ENCODE data around the gene UGGT1. TPM values are rescaled to one million over a fixed set of nuclear protein-coding genes. Genes with fewer than 3 reads are reported as not detected.

Gene UGGT1
- total RNA-seq, 2 experiments from 2014 or later, result 56.2 to 61.0 TPM

- Mint-ChIP-seq H3K36me3 (ENCODE audit: low read depth) (peaks cover 6% of the 10 kb centered on the region), H3K4me1 (peaks cover 15% of the 10 kb centered on the region), H3K9me3 (no peaks in the 10 kb centered on the region), H3K27me3 (no peaks in the 10 kb centered on the region), H3K4me3 (no peak overlapping the region), H3K27ac (no peak overlapping the region)
- CTCF ChIA-PET, result no interaction called here
- no peak for DNase-seq
- POLR2A ChIA-PET, result interaction anchor here (1.6 kb wide), 1 partner anchor 58 kb away, joined by 4 read pairs; the partner anchor contains the start of gene SAP130
These were observed 4.8 kb upstream of the UGGT1 start for GRCh38 chr2:128086244-128086643.

GRCh38 chr2:128090575-128090944 is 440 bp upstream of the UGGT1 start:
- POLR2A ChIA-PET, result interaction anchor here (0.7 to 3.7 kb wide), 24 partner anchors 9 to 679 kb away, joined by 3 to 84 read pairs (median 6); partner anchors contain the start of genes AMMECR1L, IWS1, SAP130 and SFT2D3
- Mint-ChIP-seq H3K9me3 (no peaks in the 10 kb centered on the region), H3K4me1 (peaks cover 50% of the 10 kb centered on the region), H3K27me3 (no peaks in the 10 kb centered on the region), H3K36me3 (ENCODE audit: low read depth) (peaks cover 23% of the 10 kb centered on the region), H3K4me3 (peak overlapping the region; percentile 79), H3K27ac (peak overlapping the region; percentile 79)
- no peak for DNase-seq
- CTCF ChIA-PET, result interaction anchor here (0.6 to 1.3 kb wide), 6 partner anchors 9 to 232 kb away, joined by 3 to 7 read pairs (median 5); partner anchors contain the start of genes POLR2D and SAP130

- Mint-ChIP-seq H3K27ac (peak overlapping the region; percentile 79), H3K4me3 (peak overlapping the region; percentile 79), H3K4me1 (peaks cover 60% of the 10 kb centered on the region), H3K27me3 (no peaks in the 10 kb centered on the region), H3K9me3 (no peaks in the 10 kb centered on the region), H3K36me3 (ENCODE audit: low read depth) (peaks cover 25% of the 10 kb centered on the region)
- CTCF ChIA-PET, result interaction anchor here (0.7 to 1.7 kb wide), 6 partner anchors 10 to 210 kb away, joined by 3 to 6 read pairs (median 3); partner anchors contain the start of gene SAP130
- peak; percentile 18 for DNase-seq
- POLR2A ChIA-PET, result interaction anchor here (0.8 to 3.7 kb wide), 22 partner anchors 10 to 1011 kb away, joined by 3 to 84 read pairs (median 6); partner anchors contain the start of genes AMMECR1L, SAP130, SFT2D3 and WDR33
These were observed 703 bp downstream of the UGGT1 start for GRCh38 chr2:128091726-128092080.

GRCh38 chr2:128092656-128093055 is 1.7 kb downstream of the UGGT1 start:
- ChIA-PET POLR2A (interaction anchor here (1.8 to 3.7 kb wide), 5 partner anchors 9 to 391 kb away, joined by 4 to 84 read pairs (median 30); partner anchors contain the start of genes SAP130 and SFT2D3), CTCF (interaction anchor here (0.9 to 1.7 kb wide), 5 partner anchors 9 to 86 kb away, joined by 3 to 6 read pairs (median 3); partner anchors contain the start of gene SAP130)
- peak overlapping the region; percentile 58 for H3K4me3 Mint-ChIP-seq
- DNase-seq, result no peak
- H3K9me3 Mint-ChIP-seq, result no peaks in the 10 kb centered on the region
- peak overlapping the region; percentile 55 for H3K27ac Mint-ChIP-seq
- peaks cover 32% of the 10 kb centered on the region for H3K36me3 Mint-ChIP-seq (ENCODE audit: low read depth)
- H3K27me3 Mint-ChIP-seq, result no peaks in the 10 kb centered on the region
- H3K4me1 Mint-ChIP-seq, result peaks cover 65% of the 10 kb centered on the region

- peaks cover 43% of the 10 kb centered on the region for H3K36me3 Mint-ChIP-seq (ENCODE audit: low read depth)
- no peak overlapping the region for H3K27ac Mint-ChIP-seq
- peaks cover 65% of the 10 kb centered on the region for H3K4me1 Mint-ChIP-seq
- ChIA-PET POLR2A (interaction anchor here (3.7 kb wide), 1 partner anchor 8 kb away, joined by 55 read pairs; no protein-coding TSS in a partner anchor), CTCF (no interaction called here)
- no peak for DNase-seq
- no peak overlapping the region for H3K4me3 Mint-ChIP-seq
- no peaks in the 10 kb centered on the region for H3K9me3 Mint-ChIP-seq
- H3K27me3 Mint-ChIP-seq, result no peaks in the 10 kb centered on the region
These were observed 2.8 kb downstream of the UGGT1 start for GRCh38 chr2:128093762-128094161.

- Mint-ChIP-seq H3K27ac (peak overlapping the region; percentile 21), H3K36me3 (ENCODE audit: low read depth) (peaks cover 51% of the 10 kb centered on the region), H3K4me3 (no peak overlapping the region), H3K9me3 (no peaks in the 10 kb centered on the region), H3K4me1 (peaks cover 54% of the 10 kb centered on the region), H3K27me3 (no peaks in the 10 kb centered on the region)
- no peak for DNase-seq
- ChIA-PET CTCF (no interaction called here), POLR2A (no interaction called here)
These were observed 4.2 kb downstream of the UGGT1 start for GRCh38 chr2:128095201-128095600.

GRCh38 chr2:128103407-128103806 is 12.4 kb downstream of the UGGT1 start:
- H3K9me3 Mint-ChIP-seq, result no peaks in the 10 kb centered on the region
- H3K4me3 Mint-ChIP-seq, result no peak overlapping the region
- ChIA-PET CTCF (no interaction called here), POLR2A (interaction anchor here (1.2 to 6.2 kb wide), 2 partner anchors 11 to 75 kb away, joined by 4 to 55 read pairs; partner anchors contain the start of genes SAP130 and UGGT1)
- H3K27me3 Mint-ChIP-seq, result no peaks in the 10 kb centered on the region
- peaks cover 13% of the 10 kb centered on the region for H3K4me1 Mint-ChIP-seq
- DNase-seq, result no peak
- peaks cover 47% of the 10 kb centered on the region for H3K36me3 Mint-ChIP-seq (ENCODE audit: low read depth)
- no peak overlapping the region for H3K27ac Mint-ChIP-seq

GRCh38 chr2:128105072-128105471 is 14.1 kb downstream of the UGGT1 start:
- ChIA-PET CTCF (no interaction called here), POLR2A (interaction anchor here (1.0 to 6.2 kb wide), 2 partner anchors 13 to 14 kb away, joined by 3 to 55 read pairs; partner anchors contain the start of gene UGGT1)
- Mint-ChIP-seq H3K4me3 (no peak overlapping the region), H3K4me1 (peaks cover 13% of the 10 kb centered on the region), H3K27ac (no peak overlapping the region), H3K9me3 (no peaks in the 10 kb centered on the region), H3K27me3 (no peaks in the 10 kb centered on the region), H3K36me3 (ENCODE audit: low read depth) (peaks cover 47% of the 10 kb centered on the region)
- no peak for DNase-seq

- no peak overlapping the region for H3K27ac Mint-ChIP-seq
- peaks cover 6% of the 10 kb centered on the region for H3K4me1 Mint-ChIP-seq
- CTCF ChIA-PET, result no interaction called here
- H3K9me3 Mint-ChIP-seq, result no peaks in the 10 kb centered on the region
- H3K27me3 Mint-ChIP-seq, result no peaks in the 10 kb centered on the region
- POLR2A ChIA-PET, result interaction anchor here (2.0 kb wide), 1 partner anchor 17 kb away, joined by 11 read pairs; the partner anchor contains the start of gene UGGT1
- H3K4me3 Mint-ChIP-seq, result no peak overlapping the region
- peaks cover 38% of the 10 kb centered on the region for H3K36me3 Mint-ChIP-seq (ENCODE audit: low read depth)
- no peak for DNase-seq
These were observed 17.2 kb downstream of the UGGT1 start for GRCh38 chr2:128108166-128108565.

- CTCF ChIA-PET, result no interaction called here
- POLR2A ChIA-PET, result interaction anchor here (1.1 to 1.3 kb wide), 2 partner anchors 8 to 18 kb away, joined by 3 to 7 read pairs; partner anchors contain the start of gene UGGT1
- Mint-ChIP-seq H3K4me1 (no peaks in the 10 kb centered on the region), H3K36me3 (ENCODE audit: low read depth) (peaks cover 36% of the 10 kb centered on the region), H3K9me3 (no peaks in the 10 kb centered on the region), H3K4me3 (no peak overlapping the region), H3K27me3 (no peaks in the 10 kb centered on the region), H3K27ac (no peak overlapping the region)
- DNase-seq, result no peak
These were observed 18.2 kb downstream of the UGGT1 start for GRCh38 chr2:128109243-128109642.

- ChIA-PET POLR2A (interaction anchor here (5.1 kb wide), 1 partner anchor 25 kb away, joined by 22 read pairs; the partner anchor contains the start of gene UGGT1), CTCF (no interaction called here)
- no peaks in the 10 kb centered on the region for H3K27me3 Mint-ChIP-seq
- DNase-seq, result no peak
- H3K36me3 Mint-ChIP-seq (ENCODE audit: low read depth), result peaks cover 55% of the 10 kb centered on the region
- H3K4me1 Mint-ChIP-seq, result no peaks in the 10 kb centered on the region
- H3K4me3 Mint-ChIP-seq, result no peak overlapping the region
- no peak overlapping the region for H3K27ac Mint-ChIP-seq
- no peaks in the 10 kb centered on the region for H3K9me3 Mint-ChIP-seq
These were observed 25.1 kb downstream of the UGGT1 start for GRCh38 chr2:128115921-128116623.

GRCh38 chr2:128134573-128134972 is 43.6 kb downstream of the UGGT1 start:
- Mint-ChIP-seq H3K27ac (no peak overlapping the region), H3K27me3 (no peaks in the 10 kb centered on the region), H3K36me3 (ENCODE audit: low read depth) (peaks cover 71% of the 10 kb centered on the region), H3K4me3 (no peak overlapping the region), H3K4me1 (no peaks in the 10 kb centered on the region), H3K9me3 (no peaks in the 10 kb centered on the region)
- DNase-seq, result no peak
- CTCF ChIA-PET, result interaction anchor here (0.5 kb wide), 1 partner anchor 173 kb away, joined by 3 read pairs; no protein-coding TSS in a partner anchor
- POLR2A ChIA-PET, result no interaction called here

- Mint-ChIP-seq H3K4me1 (no peaks in the 10 kb centered on the region), H3K9me3 (no peaks in the 10 kb centered on the region), H3K36me3 (ENCODE audit: low read depth) (peaks cover 66% of the 10 kb centered on the region), H3K27me3 (no peaks in the 10 kb centered on the region), H3K27ac (no peak overlapping the region), H3K4me3 (no peak overlapping the region)
- CTCF ChIA-PET, result no interaction called here
- POLR2A ChIA-PET, result no interaction called here
- DNase-seq, result no peak
These were observed 46.2 kb downstream of the UGGT1 start for GRCh38 chr2:128137094-128137616.

All from activated CD4-positive, alpha-beta memory T cell treated with anti-CD3 and anti-CD28 coated beads, Interleukin-2, amount 10 ng/mL, durations not matched to agents 7 days and 5 days (primary cell).